ENCODE measurements around the gene PPP2CA. TPM values are rescaled to one million over a fixed set of nuclear protein-coding genes. Genes with fewer than 3 reads are reported as not detected.

Gene PPP2CA
- total RNA-seq, 4 donors from 2014 or later, result 90.2 to 179 (median 155) TPM

DNA sequence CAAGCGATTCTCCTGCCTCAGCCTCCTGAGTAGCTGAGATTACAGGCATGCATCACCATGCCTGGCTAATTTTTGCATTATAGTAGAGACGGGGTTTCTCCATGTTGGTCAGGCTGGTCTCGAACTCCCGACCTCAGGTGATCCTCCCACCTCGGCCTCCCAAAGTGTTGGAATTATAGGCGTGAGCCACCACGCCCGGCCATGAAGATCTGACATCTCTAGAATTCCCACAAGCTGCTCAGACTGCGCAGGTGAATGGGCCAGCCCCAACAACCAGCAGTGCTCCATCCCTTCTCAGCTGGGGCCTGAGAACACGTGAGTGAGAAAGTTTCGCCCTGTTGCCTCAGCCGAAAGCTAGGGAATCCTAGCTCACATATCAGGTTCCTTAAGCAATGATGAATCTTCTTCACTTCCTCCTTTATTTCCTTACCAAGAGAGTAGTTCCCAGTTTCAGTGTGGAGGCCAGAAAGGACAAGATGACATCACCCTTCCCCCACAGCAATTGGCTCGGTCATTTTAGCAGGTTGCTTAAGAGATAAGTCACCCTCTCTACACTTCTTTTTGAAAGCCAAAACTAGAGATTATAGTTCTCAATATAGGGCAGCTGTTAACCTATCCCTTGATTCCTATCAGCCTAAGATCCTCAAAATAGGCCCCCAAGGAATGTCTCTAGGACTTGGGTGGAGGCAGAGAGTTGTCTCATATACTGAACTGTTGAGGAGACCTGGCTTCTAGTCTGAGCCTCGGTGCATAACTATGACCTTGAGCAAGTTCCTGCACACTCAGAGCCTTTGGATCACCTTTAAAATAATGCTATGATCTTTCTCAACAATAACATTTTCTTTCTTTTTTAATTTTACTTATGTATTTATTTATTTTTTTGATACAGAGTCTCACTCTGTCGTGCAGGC lies 23.9 kb upstream of the PPP2CA start:
- intact Hi-C loops (cut with DNase I; ENCODE audit: low total_unique reads), result loop anchor here (5.0 kb wide), 1 partner anchor 67 kb away; no protein-coding TSS in a partner anchor
- peak; percentile 6 to 58 for DNase-seq
- no peaks in the 10 kb centered on the region for H3K27me3 ChIP-seq
- no peaks in the 10 kb centered on the region for H3K9me3 ChIP-seq
- peak; percentile 46 to 47 for ATAC-seq
- in situ Hi-C loops (cut with MboI; ENCODE audit: low sequenced_read_pairs in 4 of 4), result no loop called here
- H3K36me3 ChIP-seq, result no peaks in the 10 kb centered on the region
- H3K4me1 ChIP-seq, result peaks cover 15 to 18% of the 10 kb centered on the region in 2 donors
- TF ChIP-seq, protein P1, sequence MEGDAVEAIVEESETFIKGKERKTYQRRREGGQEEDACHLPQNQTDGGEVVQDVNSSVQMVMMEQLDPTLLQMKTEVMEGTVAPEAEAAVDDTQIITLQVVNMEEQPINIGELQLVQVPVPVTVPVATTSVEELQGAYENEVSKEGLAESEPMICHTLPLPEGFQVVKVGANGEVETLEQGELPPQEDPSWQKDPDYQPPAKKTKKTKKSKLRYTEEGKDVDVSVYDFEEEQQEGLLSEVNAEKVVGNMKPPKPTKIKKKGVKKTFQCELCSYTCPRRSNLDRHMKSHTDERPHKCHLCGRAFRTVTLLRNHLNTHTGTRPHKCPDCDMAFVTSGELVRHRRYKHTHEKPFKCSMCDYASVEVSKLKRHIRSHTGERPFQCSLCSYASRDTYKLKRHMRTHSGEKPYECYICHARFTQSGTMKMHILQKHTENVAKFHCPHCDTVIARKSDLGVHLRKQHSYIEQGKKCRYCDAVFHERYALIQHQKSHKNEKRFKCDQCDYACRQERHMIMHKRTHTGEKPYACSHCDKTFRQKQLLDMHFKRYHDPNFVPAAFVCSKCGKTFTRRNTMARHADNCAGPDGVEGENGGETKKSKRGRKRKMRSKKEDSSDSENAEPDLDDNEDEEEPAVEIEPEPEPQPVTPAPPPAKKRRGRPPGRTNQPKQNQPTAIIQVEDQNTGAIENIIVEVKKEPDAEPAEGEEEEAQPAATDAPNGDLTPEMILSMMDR (IDR thresholded peaks at IDR 0.05 in 4 of 5, conservative IDR thresholded peaks at IDR 0.05 in 1 of 5), result no peak
- TF ChIP-seq POLR2A (IDR thresholded peaks at IDR 0.05), result no peak
- no peak overlapping the region for H3K4me3 ChIP-seq
- H3K27ac ChIP-seq, result peak overlapping the region; percentile 29 to 58 (median 46)

DNA sequence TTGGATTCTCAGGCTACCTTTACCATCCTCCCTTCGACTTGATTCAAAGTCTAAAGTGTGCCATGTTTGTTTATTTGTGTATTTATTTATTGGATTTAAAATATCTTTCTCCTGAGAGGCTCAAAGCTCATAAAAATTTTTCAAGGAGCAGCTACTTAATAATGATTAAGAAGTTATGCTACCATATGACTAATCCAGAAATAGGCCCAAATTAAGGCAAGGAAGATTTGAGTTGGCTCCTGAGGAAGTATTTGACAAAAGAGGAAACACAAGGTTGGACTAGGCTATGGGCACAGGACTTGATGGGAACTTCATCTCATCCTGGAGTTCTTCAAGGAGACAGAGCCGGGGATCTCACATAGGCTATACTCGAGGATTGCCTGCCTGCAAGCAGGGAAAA lies 22.4 kb upstream of the PPP2CA start:
- no peaks in the 10 kb centered on the region for H3K9me3 ChIP-seq
- no peaks in the 10 kb centered on the region for H3K36me3 ChIP-seq
- in situ Hi-C loops (cut with MboI; ENCODE audit: low sequenced_read_pairs in 4 of 4), result no loop called here
- no peaks in the 10 kb centered on the region for H3K27me3 ChIP-seq
- ATAC-seq, result no peak
- intact Hi-C loops (cut with DNase I; ENCODE audit: low total_unique reads), result loop anchor here (5.0 kb wide), 1 partner anchor 66 kb away; no protein-coding TSS in a partner anchor
- peaks cover 15 to 23% of the 10 kb centered on the region in 2 donors for H3K4me1 ChIP-seq
- TF ChIP-seq POLR2A (IDR thresholded peaks at IDR 0.05), result no peak
- TF ChIP-seq, protein P1 (IDR thresholded peaks at IDR 0.05 in 4 of 5, conservative IDR thresholded peaks at IDR 0.05 in 1 of 5), result no peak
- DNase-seq, result no peak
- peak overlapping the region; percentile 65 to 75 (median 68) for H3K27ac ChIP-seq
- H3K4me3 ChIP-seq, result no peak overlapping the region

DNA sequence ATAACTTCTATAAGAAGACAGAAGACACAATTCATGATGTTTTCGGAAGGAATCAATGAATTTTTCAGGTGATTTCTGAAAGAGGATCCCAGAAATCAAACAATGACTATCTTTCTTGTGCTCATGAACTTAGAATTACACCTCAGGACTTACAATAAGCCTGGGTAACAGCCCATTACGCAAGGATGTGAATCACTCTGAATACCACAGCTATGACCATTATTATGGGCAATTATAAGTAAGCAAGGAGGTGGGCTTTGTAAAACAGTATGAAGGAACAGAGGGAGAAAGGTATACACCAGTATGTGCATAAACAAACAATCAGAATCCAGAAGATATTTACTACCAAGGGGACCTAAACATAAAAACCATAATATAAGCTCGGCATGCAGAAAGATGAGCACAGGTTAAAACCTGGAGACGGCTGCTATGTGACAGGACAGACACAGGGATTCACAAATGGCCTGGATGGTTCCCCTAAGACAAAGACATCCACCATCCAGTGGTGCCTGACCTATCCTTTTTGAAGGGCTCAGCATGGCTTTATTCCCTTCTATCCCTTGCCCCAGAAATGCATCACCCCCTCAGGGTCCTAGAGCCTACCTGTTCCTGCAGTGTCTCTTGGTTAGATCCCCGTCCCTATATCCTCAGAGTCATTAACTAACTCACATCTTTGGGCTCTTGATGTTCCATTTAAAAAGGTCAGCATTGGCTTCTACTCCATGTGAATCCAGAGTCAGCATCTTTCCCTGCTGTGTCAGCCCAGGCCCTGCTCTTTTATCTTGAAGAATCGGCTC lies 21.8 kb upstream of the PPP2CA start:
- H3K27ac ChIP-seq, result peak overlapping the region; percentile 65 to 75 (median 68)
- H3K4me3 ChIP-seq, result no peak overlapping the region
- H3K9me3 ChIP-seq, result no peaks in the 10 kb centered on the region
- DNase-seq (no peak), ATAC-seq (peak in 1 of 2 donors; percentile 38)
- H3K4me1 ChIP-seq, result peaks cover 15 to 23% of the 10 kb centered on the region in 2 donors
- no peak for TF ChIP-seq POLR2A (IDR thresholded peaks at IDR 0.05)
- TF ChIP-seq, protein P1 (IDR thresholded peaks at IDR 0.05 in 4 of 5, conservative IDR thresholded peaks at IDR 0.05 in 1 of 5), result no peak
- in situ Hi-C loops (cut with MboI; ENCODE audit: low sequenced_read_pairs in 4 of 4), result no loop called here
- no peaks in the 10 kb centered on the region for H3K36me3 ChIP-seq
- H3K27me3 ChIP-seq, result no peaks in the 10 kb centered on the region
- intact Hi-C loops (cut with DNase I; ENCODE audit: low total_unique reads), result loop anchor here (5.0 kb wide), 1 partner anchor 65 kb away; no protein-coding TSS in a partner anchor

DNA sequence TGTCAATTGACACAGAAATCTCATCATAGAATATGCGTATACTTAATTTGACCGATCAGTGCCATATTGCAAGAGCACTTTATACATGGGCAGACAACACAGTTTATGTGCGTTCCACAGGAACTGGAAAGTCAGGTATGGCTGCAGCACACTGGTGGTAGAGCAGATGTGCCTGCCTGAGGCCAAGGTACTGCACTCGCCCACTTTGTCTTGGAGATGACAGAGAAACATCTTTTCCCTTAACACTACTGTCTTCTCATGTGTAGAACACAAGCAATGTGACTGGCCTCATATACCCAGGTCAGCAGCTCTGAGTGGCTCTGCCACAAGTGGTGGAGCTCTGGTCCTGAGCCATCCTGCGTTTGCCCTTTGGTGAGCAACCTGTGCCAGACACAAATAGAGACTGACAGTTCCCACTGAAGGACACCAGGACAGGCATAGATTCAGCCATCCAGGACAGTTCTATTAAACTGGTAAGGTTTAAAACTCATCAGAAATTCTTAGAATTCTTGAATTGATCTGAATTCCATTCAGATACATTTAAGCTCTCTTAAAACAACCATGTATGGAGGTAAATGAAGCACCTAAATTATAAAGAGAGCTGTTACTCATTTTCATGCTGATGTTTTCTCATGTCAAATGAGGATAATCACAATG lies 21.0 kb upstream of the PPP2CA start:
- Histone ChIP-seq H3K27ac (peak overlapping the region; percentile 65 to 75 (median 68)), H3K4me3 (no peak overlapping the region), H3K36me3 (no peaks in the 10 kb centered on the region), H3K9me3 (no peaks in the 10 kb centered on the region), H3K27me3 (no peaks in the 10 kb centered on the region), H3K4me1 (peaks cover 16 to 25% of the 10 kb centered on the region in 2 donors)
- TF ChIP-seq, protein P1 (IDR thresholded peaks at IDR 0.05 in 4 of 5, conservative IDR thresholded peaks at IDR 0.05 in 1 of 5), result no peak
- peak in 1 of 2 donors; percentile 11 for TF ChIP-seq POLR2A (IDR thresholded peaks at IDR 0.05)
- ATAC-seq (peak; percentile 67 to 79), DNase-seq (peak; percentile 44 to 79)
- intact Hi-C loops (cut with DNase I; ENCODE audit: low total_unique reads) (loop anchor here (5.0 kb wide), 1 partner anchor 65 kb away; no protein-coding TSS in a partner anchor), in situ Hi-C loops (cut with MboI; ENCODE audit: low sequenced_read_pairs in 4 of 4) (no loop called here)
